Pancreas (tissue), 10 donors: ENCODE measurements around the gene AJAP1. TPM values are rescaled to one million over a fixed set of nuclear protein-coding genes. Genes with fewer than 3 reads are reported as not detected.

Experiments
- ATAC-seq, 4 donors: fragments of 200-7000 bp; cut with Tn5 transposase; one replicate each; pipeline versions ENCODE4 v1.8.0 to v1.9.1; 2020; ENCODE audit warnings: mild to moderate bottlenecking in 4 of 4, moderate library complexity in 4 of 4
- DNase-seq, 6 donors: peaks; one replicate each; pipeline ENCODE4 v3.0.0-alpha.2; 2020
- FAIRE-seq: peaks from 2 replicates; lab custom pipeline; 2012; peaks lifted over from hg19 to GRCh38; lab: Jason Lieb, UNC
- H3K27ac ChIP-seq, 4 donors: fragments of 200-600 bp; sonication (generic); 1 replicate in 3 of 4; 2 replicates in 1 of 4; pipeline versions ENCODE4 v1.5.0 to v1.8.0; 2020
- H3K27me3 ChIP-seq, 4 donors: fragments of 200-600 bp; one replicate each; pipeline ENCODE4 v1.8.0; 2021
- H3K36me3 ChIP-seq, 3 donors: fragments of 200-600 bp; sonication (generic) in 1 of 3; one replicate each; pipeline versions ENCODE4 v1.5.0 to v1.8.0; 2020 to 2021
- H3K4me1 ChIP-seq, 3 donors: fragments of 200-600 bp; one replicate each; pipeline ENCODE4 v1.8.0; 2021
- H3K4me3 ChIP-seq, 4 donors: fragments of 200-600 bp; sonication (generic) in 2 of 4; one replicate each; pipeline versions ENCODE4 v1.5.0 to v1.8.0; 2020 to 2021
- H3K9me3 ChIP-seq, 4 donors: fragments of 200-600 bp; one replicate each; pipeline ENCODE4 v1.8.0; 2021
- CTCF ChIP-seq, 4 donors: fragments of 200-600 bp; sonication (generic) in 3 of 4; IDR thresholded peaks; one replicate each; pipeline versions ENCODE4 v1.5.0 to v1.8.0; 2021; ENCODE audit warnings: antibody characterized with exemption in 4 of 4
- WGBS, 2 donors: extraction: QIAGEN DNeasy Blood & Tissue Kit; methylation state at CpG; one replicate each; pipeline ENCODE4 v1.1.7; 2013; 5-methylcytosine and 5-hydroxymethylcytosine counted together
- intact Hi-C, 3 donors: fragments of 100-400 bp; cut with DNase I; formaldehyde crosslinking; loops; one replicate each; pipeline versions ENCODE4 v1.11.1 to v1.14.2; 2022
- polyA plus RNA-seq, 2 donors: library from polyadenylated mRNA; stranded (reverse); fragments of 200-250 nt; gene quantifications; one replicate each; pipeline ENCODE4 v1.2.3, GENCODE V29; 2013
- total RNA-seq, 6 donors: library from RNA; stranded (reverse); fragmentation: NEBNext Ultra II Directional in 4 of 6; extraction: Animal tissue kit (Norgen Biotek cat#: 25700) in 4 of 6; gene quantifications; one replicate each; pipeline versions ENCODE4 v1.2.1 to v1.2.4, GENCODE V29; 2021 to 2023
- donor health status: healthy with polysubstance abuse.
- donor health status: DM: no; HTN: no; CAD: no; lungs with moderate emphysema.
- donor health status: DM: no; HTN: no; CAD: no.
- donor health status: control.
- donor health status: control.
- donor health status: Bipolar disorder and iron deficiency.
- donor health status: DM: yes; HTN: yes; CAD: no.
- donor health status: DM: no; HTN: no; CAD: no.
- donor health status: DM: no; HTN: no; CAD: no.
- donor health status: DM: yes; HTN: yes; CAD: no.

AJAP1 gene
- total and polyA plus RNA-seq, 8 donors: 0.38 to 4.3 (median 2.2) TPM

GRCh38 chr1:4755864-4756504 is 101.6 kb downstream of the AJAP1 start:
- Histone ChIP-seq H3K27me3 (no peaks in the 10 kb centered on the region), H3K27ac (no peak overlapping the region), H3K9me3 (no peaks in the 10 kb centered on the region), H3K4me1 (no peaks in the 10 kb centered on the region), H3K4me3 (no peak overlapping the region), H3K36me3 (no peaks in the 10 kb centered on the region)
- intact Hi-C loops: no loop called here
- FAIRE-seq: no peak
- TF ChIP-seq CTCF (IDR thresholded peaks at IDR 0.05): no peak
- peak in 1 of 6 donors; percentile 25 for DNase-seq
- ATAC-seq: no peak
- WGBS, 2 donors: 64 to 70% methylated on average over 8 of the region's 8 CpGs

- H3K4me3 ChIP-seq: no peak overlapping the region
- DNase-seq (peak in 1 of 6 donors; percentile 27), ATAC-seq (no peak), FAIRE-seq (no peak)
- no peak overlapping the region for H3K27ac ChIP-seq
- no peaks in the 10 kb centered on the region for H3K4me1 ChIP-seq
- no peak for TF ChIP-seq CTCF (IDR thresholded peaks at IDR 0.05)
- WGBS, 2 donors: 45 to 55% methylated on average over 10 of the region's 10 CpGs
- no peaks in the 10 kb centered on the region for H3K36me3 ChIP-seq
- no peaks in the 10 kb centered on the region for H3K9me3 ChIP-seq
- intact Hi-C loops: no loop called here
- H3K27me3 ChIP-seq: no peaks in the 10 kb centered on the region
Measured at GRCh38 chr1:4756851-4757580, 102.6 kb downstream of the AJAP1 start.

- no peak for TF ChIP-seq CTCF (IDR thresholded peaks at IDR 0.05)
- no peak overlapping the region for H3K4me3 ChIP-seq
- H3K27me3 ChIP-seq: no peaks in the 10 kb centered on the region
- DNase-seq (peak in 1 of 6 donors; percentile 16), ATAC-seq (no peak), FAIRE-seq (no peak)
- H3K27ac ChIP-seq: no peak overlapping the region
- intact Hi-C loops: no loop called here
- no peaks in the 10 kb centered on the region for H3K4me1 ChIP-seq
- no peaks in the 10 kb centered on the region for H3K36me3 ChIP-seq
- H3K9me3 ChIP-seq: no peaks in the 10 kb centered on the region
- WGBS, 2 donors: 79 to 80% methylated on average over 8 of the region's 8 CpGs
Measured at GRCh38 chr1:4759671-4760070, 105.3 kb downstream of the AJAP1 start.

GRCh38 chr1:4760088-4760487 is 105.7 kb downstream of the AJAP1 start:
- H3K36me3 ChIP-seq: no peaks in the 10 kb centered on the region

More at GRCh38 chr1:4760088-4760487, 105.7 kb downstream of the AJAP1 start:
- no peak for DNase-seq
- ATAC-seq: no peak
- Histone ChIP-seq H3K4me1 (no peaks in the 10 kb centered on the region), H3K27ac (no peak overlapping the region), H3K4me3 (no peak overlapping the region), H3K27me3 (no peaks in the 10 kb centered on the region), H3K9me3 (no peaks in the 10 kb centered on the region)
- 54 to 59% methylated on average over 5 of the region's 5 CpGs for WGBS, 2 donors
- no peak for TF ChIP-seq CTCF (IDR thresholded peaks at IDR 0.05)
- no peak for FAIRE-seq
- intact Hi-C loops: no loop called here
